Progenitor cell of endocrine pancreas (in vitro differentiated cells): Measurements from ENCODE around the gene POC1A. TPM values are rescaled to one million over a fixed set of nuclear protein-coding genes. Genes with fewer than 3 reads are reported as not detected.

ENCODE experiments used
- DNase-seq: peaks from one replicate; pipeline ENCODE4 v3.0.0; 2021; ENCODE audit warnings: low spot score; ENCODE audit not compliant: unreplicated experiment
- H3K27ac Mint-ChIP-seq: 2 replicates; pipeline ENCODE4 v1.8.0; 2021; ENCODE audit warnings: mild to moderate bottlenecking, moderate library complexity, mixed read lengths
- H3K27me3 Mint-ChIP-seq: 2 replicates; pipeline ENCODE4 v1.8.0; 2021; ENCODE audit warnings: mixed read lengths
- H3K36me3 Mint-ChIP-seq: 2 replicates; pipeline ENCODE4 v1.8.0; 2022; ENCODE audit warnings: mixed read lengths; ENCODE audit not compliant: insufficient read depth
- H3K4me1 Mint-ChIP-seq: 2 replicates; pipeline ENCODE4 v1.8.0; 2021; ENCODE audit warnings: low read depth, mixed read lengths
- H3K4me3 Mint-ChIP-seq: 2 replicates; pipeline ENCODE4 v1.8.0; 2021; ENCODE audit warnings: low read depth, mild to moderate bottlenecking, moderate library complexity, mixed read lengths
- H3K9me3 Mint-ChIP-seq: 2 replicates; pipeline ENCODE4 v1.8.0; 2021; ENCODE audit warnings: low read depth, mixed read lengths
- long read RNA-seq: library from polyadenylated mRNA; unstranded; transcript quantifications from one replicate; pipeline ENCODE4 v2.0.0, GENCODE V29; 2020
- total RNA-seq: library from RNA; stranded (reverse); gene quantifications from 2 replicates; pipeline ENCODE4 v1.2.1, GENCODE V29; 2021
- TF ChIP-seq, protein P1 (sequence below): fragments of 200-600 bp; sonication (generic); IDR thresholded peaks from one replicate; pipeline ENCODE4 v1.5.0; 2021; ENCODE audit warnings: antibody characterized with exemption, mild to moderate bottlenecking; ENCODE audit not compliant: unreplicated experiment

The POC1A gene
- 14.4 and 14.5 TPM in 2 replicates for total RNA-seq
- long read RNA-seq, transcript POC1A-201 (11 exons, 1,898 nt) = major isoform, 57 of 118 reads
- long read RNA-seq, transcript POC1A-202 (10 exons, 1,999 nt) = minor isoform, 32 of 118 reads
- long read RNA-seq, transcript POC1A-203 (11 exons, 1,760 nt) = minor isoform, 10 of 118 reads
- long read RNA-seq, partial matches to known transcripts = 3 of 118 reads
- long read RNA-seq, other reads (novel, unspliced or antisense) = 16 of 118 reads

DNA sequence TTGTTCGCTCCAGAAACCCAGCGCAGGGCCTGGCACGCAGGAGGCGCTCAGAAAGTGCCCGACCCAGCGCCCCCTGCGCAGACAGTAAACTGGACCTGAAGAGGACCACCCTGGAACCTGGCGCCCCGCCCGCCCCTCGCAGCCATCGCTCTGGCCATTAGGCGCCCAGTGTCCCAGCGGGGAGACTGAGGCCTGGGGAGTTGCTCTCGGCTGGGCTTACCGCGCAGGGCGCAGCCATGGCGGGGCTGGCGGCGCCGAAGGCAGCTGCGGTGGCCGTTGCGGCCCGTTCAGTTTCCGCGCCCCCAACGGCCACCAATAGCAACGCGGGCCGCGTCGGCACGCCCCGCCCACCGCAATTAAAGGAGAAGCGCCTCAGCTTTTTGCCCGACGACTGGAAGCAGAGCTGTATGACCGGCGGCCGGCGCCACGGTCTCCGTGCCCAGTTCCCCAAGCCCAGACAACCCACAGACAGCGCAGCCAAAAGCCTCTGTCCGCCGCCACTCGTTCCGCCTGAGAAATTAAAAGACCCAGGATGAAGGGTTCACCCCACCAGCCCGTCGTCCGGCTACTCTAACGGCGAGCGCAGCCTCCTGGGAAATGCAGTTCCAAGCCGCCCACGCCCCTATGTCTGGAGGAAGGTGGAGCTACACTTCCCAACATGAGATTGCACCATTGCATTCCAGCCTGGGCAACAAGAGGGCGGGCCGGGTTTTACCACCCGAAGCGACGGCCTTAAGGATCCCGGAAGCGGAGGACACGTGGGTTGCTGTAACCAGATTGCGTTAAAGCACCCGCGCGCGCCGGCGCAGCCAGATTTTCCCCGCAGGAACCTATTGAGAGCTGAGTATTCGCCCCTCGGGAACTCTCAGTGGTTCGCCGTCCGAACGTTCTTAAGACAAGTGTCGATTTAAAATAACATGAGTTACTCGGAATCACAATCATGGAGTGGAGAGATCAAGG, at the start of gene POC1A:
POC1A (minus strand) TSS at position 289 of the 960 bp plus-strand sequence; CDS start at position 238, 51 bp downstream.
- H3K27ac Mint-ChIP-seq = peak within 1 kb of the TSS; percentile 97
- peak; percentile 81 for DNase-seq
- H3K36me3 Mint-ChIP-seq = no peaks in the 10 kb centered on the region
- peaks cover 5% of the 10 kb centered on the region for H3K4me1 Mint-ChIP-seq
- TF ChIP-seq, protein P1, sequence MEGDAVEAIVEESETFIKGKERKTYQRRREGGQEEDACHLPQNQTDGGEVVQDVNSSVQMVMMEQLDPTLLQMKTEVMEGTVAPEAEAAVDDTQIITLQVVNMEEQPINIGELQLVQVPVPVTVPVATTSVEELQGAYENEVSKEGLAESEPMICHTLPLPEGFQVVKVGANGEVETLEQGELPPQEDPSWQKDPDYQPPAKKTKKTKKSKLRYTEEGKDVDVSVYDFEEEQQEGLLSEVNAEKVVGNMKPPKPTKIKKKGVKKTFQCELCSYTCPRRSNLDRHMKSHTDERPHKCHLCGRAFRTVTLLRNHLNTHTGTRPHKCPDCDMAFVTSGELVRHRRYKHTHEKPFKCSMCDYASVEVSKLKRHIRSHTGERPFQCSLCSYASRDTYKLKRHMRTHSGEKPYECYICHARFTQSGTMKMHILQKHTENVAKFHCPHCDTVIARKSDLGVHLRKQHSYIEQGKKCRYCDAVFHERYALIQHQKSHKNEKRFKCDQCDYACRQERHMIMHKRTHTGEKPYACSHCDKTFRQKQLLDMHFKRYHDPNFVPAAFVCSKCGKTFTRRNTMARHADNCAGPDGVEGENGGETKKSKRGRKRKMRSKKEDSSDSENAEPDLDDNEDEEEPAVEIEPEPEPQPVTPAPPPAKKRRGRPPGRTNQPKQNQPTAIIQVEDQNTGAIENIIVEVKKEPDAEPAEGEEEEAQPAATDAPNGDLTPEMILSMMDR = no peak
- H3K27me3 Mint-ChIP-seq = no peaks in the 10 kb centered on the region
- H3K9me3 Mint-ChIP-seq = no peaks in the 10 kb centered on the region
- H3K4me3 Mint-ChIP-seq = peak within 1 kb of the TSS; percentile 95

DNA sequence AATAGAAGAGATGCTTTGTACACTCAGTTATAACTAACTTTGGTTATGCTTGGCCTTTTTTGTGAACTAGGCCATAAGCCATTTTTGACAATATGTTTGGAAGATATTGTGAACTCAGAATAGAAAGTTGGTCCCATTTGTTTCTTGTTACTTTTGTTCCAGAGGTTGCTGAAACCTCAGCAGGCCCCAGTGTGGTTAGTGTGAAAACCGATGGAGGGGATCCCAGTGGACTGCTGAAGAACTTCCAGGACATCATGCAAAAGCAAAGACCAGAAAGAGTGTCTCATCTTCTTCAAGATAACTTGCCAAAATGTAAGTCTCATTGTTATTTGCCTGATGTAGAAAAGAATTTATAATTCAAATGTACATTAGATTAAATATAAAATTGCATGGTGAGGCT, 49.5 kb upstream of the POC1A start:
- TF ChIP-seq, protein P1 = no peak
- no peak for DNase-seq

DNA sequence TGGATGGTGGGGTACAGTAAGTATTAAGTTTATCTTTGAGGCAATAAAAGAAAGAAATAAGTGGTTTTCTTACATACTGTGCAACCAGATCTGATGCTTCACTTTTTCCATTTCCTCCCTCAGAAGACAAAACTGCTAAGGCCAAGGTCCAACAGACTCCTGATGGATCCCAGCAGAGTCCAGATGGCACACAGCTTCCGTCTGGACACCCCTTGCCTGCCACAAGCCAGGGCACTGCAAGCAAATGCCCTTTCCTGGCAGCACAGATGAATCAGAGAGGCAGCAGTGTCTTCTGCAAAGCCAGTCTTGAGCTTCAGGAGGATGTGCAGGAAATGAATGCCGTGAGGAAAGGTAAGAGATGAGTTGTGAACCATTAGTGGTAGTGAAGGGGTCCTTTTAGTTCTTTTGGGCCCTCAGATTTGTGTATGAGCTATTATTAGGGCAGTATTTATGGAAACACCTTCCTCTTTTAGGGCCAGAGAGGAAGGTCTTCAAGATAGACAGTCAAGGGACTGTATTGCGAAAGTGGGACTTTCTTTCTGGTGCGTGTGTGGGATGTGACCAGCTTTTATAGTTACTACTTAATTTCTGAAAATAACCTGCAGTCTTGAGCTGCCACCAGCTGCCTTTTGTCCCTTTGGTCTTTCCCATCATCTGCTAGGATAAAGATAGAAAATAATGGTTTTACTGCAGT, 48.3 kb upstream of the POC1A start:
- Mint-ChIP-seq H3K9me3 (no peaks in the 10 kb centered on the region), H3K36me3 (peaks cover 28% of the 10 kb centered on the region), H3K4me3 (no peak overlapping the region), H3K4me1 (peaks cover 12% of the 10 kb centered on the region), H3K27ac (no peak overlapping the region), H3K27me3 (no peaks in the 10 kb centered on the region)
- DNase-seq = no peak
- TF ChIP-seq, protein P1 = no peak

More for the DNA sequence above, 49.5 kb upstream of the POC1A start:
- peaks cover 34% of the 10 kb centered on the region for H3K36me3 Mint-ChIP-seq
- H3K4me3 Mint-ChIP-seq = no peak overlapping the region
- H3K27ac Mint-ChIP-seq = no peak overlapping the region
- no peaks in the 10 kb centered on the region for H3K9me3 Mint-ChIP-seq
- H3K4me1 Mint-ChIP-seq = peaks cover 7% of the 10 kb centered on the region
- no peaks in the 10 kb centered on the region for H3K27me3 Mint-ChIP-seq

DNA sequence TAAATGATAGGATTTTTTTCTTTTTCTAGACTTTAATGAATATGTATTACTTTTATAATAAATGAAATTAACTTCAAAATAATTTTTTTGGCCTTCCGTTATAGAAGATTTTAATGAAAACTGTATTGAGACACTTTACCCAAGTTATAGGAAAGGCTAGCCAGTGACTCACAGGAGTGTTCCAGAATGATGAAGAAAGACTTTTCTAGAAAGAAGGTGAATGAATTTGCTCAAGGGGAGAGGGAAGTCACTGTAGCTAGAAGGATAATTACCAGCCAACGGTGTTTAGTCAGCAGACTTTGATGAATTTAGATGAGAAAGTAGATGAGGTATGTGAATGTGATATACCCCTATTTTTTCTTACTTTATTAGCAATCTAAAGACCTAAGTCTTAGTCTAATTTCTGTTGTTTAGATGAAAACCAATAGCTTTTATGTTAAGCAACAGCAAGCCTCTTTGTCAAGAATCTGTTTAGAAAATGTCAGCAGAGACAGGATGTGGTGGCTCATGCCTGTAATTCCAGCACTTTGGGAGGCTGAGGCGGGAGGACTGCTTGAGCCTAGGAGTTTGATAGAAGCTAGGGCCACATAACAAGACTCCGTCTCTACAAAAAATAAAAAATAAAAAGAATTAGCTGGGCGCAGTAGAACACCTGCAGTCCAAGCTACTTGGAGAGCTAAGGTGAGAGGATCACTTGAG, 46.9 kb upstream of the POC1A start:
- no peak overlapping the region for H3K4me3 Mint-ChIP-seq
- TF ChIP-seq, protein P1 = no peak
- H3K4me1 Mint-ChIP-seq = peaks cover 17% of the 10 kb centered on the region
- H3K27ac Mint-ChIP-seq = no peak overlapping the region
- H3K9me3 Mint-ChIP-seq = no peaks in the 10 kb centered on the region
- no peaks in the 10 kb centered on the region for H3K27me3 Mint-ChIP-seq
- peaks cover 21% of the 10 kb centered on the region for H3K36me3 Mint-ChIP-seq
- no peak for DNase-seq
